ENCODE data around the gene DAPK2.
A peak's percentile ranks its signal among the peaks of the same experiment; 100 is the strongest.
"Not testable (repeated sequence)": the region's sequence is repeated elsewhere in the genome, so short reads cannot be mapped to it uniquely, and the experiment has no call there.

The DAPK2 gene

DNA sequence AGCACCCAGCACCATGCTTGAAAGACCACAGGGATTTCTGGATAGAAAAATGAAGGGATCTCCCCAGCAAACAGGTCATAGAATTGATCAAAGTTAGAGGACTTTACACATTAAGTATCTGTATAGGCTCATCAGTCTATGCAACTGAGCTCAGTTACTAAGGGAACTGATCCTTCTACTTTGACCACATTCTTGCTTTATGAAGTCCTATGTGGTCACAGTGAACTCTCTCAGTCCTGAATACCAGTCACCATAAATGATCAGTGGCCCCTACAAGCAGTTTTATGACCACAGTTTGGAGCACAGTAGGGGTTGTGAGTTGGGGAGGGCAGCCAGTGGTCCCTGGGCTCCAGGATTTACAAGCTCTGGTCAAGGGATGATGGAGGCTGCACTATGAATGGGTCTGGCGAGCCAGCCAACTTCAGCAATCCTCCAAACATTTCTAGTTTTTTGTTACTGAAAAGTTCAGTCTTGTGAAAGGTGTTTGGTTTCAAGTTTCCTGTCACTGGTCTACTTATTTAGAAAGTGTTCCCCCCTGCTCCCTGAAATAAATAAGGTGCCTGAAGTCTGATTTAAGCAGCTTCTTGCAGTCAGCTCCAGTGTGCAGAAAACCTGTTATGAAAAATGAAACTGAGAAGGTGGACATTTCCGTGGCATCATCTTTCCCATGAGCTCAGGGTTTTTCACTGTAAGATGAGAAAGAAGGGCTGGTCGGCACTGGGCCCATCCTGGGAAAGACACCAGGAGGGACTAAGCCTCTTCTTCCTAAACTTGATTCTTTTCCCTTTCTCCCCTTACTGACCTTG, 75.5 kb downstream of the DAPK2 start:
- no peak for DNase-seq (ENCODE audit: low read depth)
- TF ChIP-seq CTCF (IDR thresholded peaks at IDR 0.05; ENCODE audit: control insufficient read depth, extremely low read depth, insufficient read depth), result no peak
- no peak overlapping the region for H3K4me3 ChIP-seq (ENCODE audit: low read depth, low read length)

- H3K4me3 ChIP-seq (ENCODE audit: low read depth, low read length), result no peak overlapping the region
- peak; percentile 93 for DNase-seq (ENCODE audit: low read depth)
- TF ChIP-seq CTCF (IDR thresholded peaks at IDR 0.05; ENCODE audit: control insufficient read depth, extremely low read depth, insufficient read depth), result no peak
Measured at GRCh38 chr15:63969652-63970421, 76.4 kb downstream of the DAPK2 start.

DNA sequence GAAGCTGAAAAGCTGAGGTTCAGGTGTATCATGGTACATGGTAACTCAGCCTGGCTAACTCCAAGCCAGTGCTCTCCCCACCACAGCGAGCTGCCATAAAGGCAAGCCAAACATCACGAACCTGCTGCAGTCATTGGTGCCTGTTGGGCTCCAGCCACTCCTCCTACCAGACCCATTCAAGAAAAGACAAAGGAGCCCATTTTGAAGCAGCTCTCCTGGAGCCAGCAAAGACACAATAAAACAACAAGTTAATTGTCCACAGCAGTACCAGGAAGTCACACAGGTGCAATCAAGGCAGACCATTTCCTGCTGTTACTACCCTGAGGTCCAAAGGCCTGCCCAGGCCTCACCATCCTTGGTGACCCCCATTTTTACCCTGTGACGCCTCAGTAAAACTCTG, 77.6 kb downstream of the DAPK2 start:
- DNase-seq (ENCODE audit: low read depth), result no peak
- no peak for TF ChIP-seq CTCF (IDR thresholded peaks at IDR 0.05; ENCODE audit: control insufficient read depth, extremely low read depth, insufficient read depth)
- no peak overlapping the region for H3K4me3 ChIP-seq (ENCODE audit: low read depth, low read length)

GRCh38 chr15:63968122-63968524, 78.2 kb downstream of the DAPK2 start:
- no peak for DNase-seq (ENCODE audit: low read depth)
- no peak for TF ChIP-seq CTCF (IDR thresholded peaks at IDR 0.05; ENCODE audit: control insufficient read depth, extremely low read depth, insufficient read depth)
- H3K4me3 ChIP-seq (ENCODE audit: low read depth, low read length), result no peak overlapping the region

GRCh38 chr15:63967616-63968015, 78.7 kb downstream of the DAPK2 start:
- TF ChIP-seq CTCF (IDR thresholded peaks at IDR 0.05; ENCODE audit: control insufficient read depth, extremely low read depth, insufficient read depth), result no peak
- DNase-seq (ENCODE audit: low read depth), result no peak
- no peak overlapping the region for H3K4me3 ChIP-seq (ENCODE audit: low read depth, low read length)

DNA sequence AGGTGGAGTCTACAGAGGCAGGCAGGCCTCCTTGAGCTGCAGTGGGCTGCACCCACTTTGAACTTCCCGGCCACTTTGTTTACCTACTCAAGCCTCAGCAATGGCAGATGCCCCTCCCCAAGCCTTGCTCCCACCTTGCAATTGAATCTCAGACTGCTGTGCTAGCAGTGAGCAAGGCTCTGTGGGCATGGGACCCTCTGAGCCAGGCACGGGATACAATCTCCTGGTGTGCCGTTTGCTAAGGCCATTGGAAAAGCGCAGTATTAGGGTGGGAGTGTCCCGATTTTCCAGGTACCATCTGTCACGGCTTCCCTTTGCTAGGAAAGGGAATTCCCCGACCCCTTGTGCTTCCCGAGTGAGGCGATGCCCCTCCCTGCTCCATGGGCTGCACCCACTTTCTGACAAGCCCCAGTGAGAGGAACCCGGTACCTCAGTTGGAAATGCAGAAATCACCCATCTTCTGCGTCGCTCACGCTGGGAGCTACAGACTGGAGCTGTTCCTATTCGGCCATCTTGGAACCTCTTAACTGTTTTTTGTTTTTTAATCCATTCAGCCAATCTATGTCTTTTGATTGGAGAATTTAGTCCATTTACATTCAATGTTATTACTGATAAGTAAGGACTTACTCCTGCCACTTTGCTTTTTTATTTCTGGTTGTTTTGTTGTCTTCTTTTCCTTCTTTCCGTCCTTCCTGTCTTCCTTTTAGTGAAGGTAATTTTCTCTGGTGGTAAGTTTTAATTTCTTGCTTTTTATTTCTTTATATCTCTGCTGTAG, 83.2 kb downstream of the DAPK2 start:
- H3K4me3 ChIP-seq (ENCODE audit: low read depth, low read length); DNase-seq (ENCODE audit: low read depth): not testable (repeated sequence)

GRCh38 chr15:63953524-63953923, 92.8 kb downstream of the DAPK2 start:
- DNase-seq (ENCODE audit: low read depth), result no peak
- no peak overlapping the region for H3K4me3 ChIP-seq (ENCODE audit: low read depth, low read length)
- TF ChIP-seq CTCF (IDR thresholded peaks at IDR 0.05; ENCODE audit: control insufficient read depth, extremely low read depth, insufficient read depth), result no peak

All from LNCaP clone FGC (cell line).